UCSD-AML1 (cell line): ENCODE data around the gene NELFCD.
"Not testable (repeated sequence)": the region's sequence is repeated elsewhere in the genome, so short reads cannot be mapped to it uniquely, and the experiment has no call there.

Experiments
- DNase-seq: peaks from one replicate; lab custom pipeline; 2025; ENCODE audit not compliant: unreplicated experiment; lab: John Stamatoyannopoulos, UW

The NELFCD gene

GRCh38 chr20:58971429-58971828, 9.6 kb upstream of the NELFCD start:
- DNase-seq, result no peak

- no peak for DNase-seq
These were observed 7.9 kb upstream of the NELFCD start for GRCh38 chr20:58973179-58973578.

- DNase-seq, result no peak
These were observed 7.2 kb upstream of the NELFCD start for GRCh38 chr20:58973866-58974265.

GRCh38 chr20:58975353-58975752, 5.7 kb upstream of the NELFCD start:
- DNase-seq, result no peak

GRCh38 chr20:58976061-58976730, 4.9 kb upstream of the NELFCD start:
- DNase-seq, result no peak

GRCh38 chr20:58978351-58979190, 2.5 kb upstream of the NELFCD start:
- DNase-seq, result no peak

GRCh38 chr20:58981628-58982364, 740 bp downstream of the NELFCD start:
- no peak for DNase-seq

- no peak for DNase-seq
These were observed 1.5 kb downstream of the NELFCD start for GRCh38 chr20:58982406-58983114.

GRCh38 chr20:58983115-58983468, 2.0 kb downstream of the NELFCD start:
- not testable (repeated sequence) for DNase-seq

- no peak for DNase-seq
These were observed 3.6 kb downstream of the NELFCD start for GRCh38 chr20:58984691-58985090.

GRCh38 chr20:58985656-58986055, 4.6 kb downstream of the NELFCD start:
- no peak for DNase-seq

GRCh38 chr20:58986286-58986967, 5.4 kb downstream of the NELFCD start:
- no peak for DNase-seq

GRCh38 chr20:58986968-58987517, 6.0 kb downstream of the NELFCD start:
- no peak for DNase-seq

- no peak for DNase-seq
These were observed 6.9 kb downstream of the NELFCD start for GRCh38 chr20:58987790-58988564.

GRCh38 chr20:58988565-58988882, 7.5 kb downstream of the NELFCD start:
- no peak for DNase-seq

GRCh38 chr20:58989196-58989595, 8.1 kb downstream of the NELFCD start:
- no peak for DNase-seq

GRCh38 chr20:58990651-58991445, 9.8 kb downstream of the NELFCD start:
- no peak for DNase-seq

- DNase-seq, result no peak
These were observed 10.7 kb downstream of the NELFCD start for GRCh38 chr20:58991715-58992114.

GRCh38 chr20:58992911-58993310, 11.9 kb downstream of the NELFCD start:
- no peak for DNase-seq
